ENCODE data around the gene AJAP1. TPM values are rescaled to one million over a fixed set of nuclear protein-coding genes. Genes with fewer than 3 reads are reported as not detected.

The AJAP1 gene
- total RNA-seq, 1 experiment from 2014 or later = not detected

DNA sequence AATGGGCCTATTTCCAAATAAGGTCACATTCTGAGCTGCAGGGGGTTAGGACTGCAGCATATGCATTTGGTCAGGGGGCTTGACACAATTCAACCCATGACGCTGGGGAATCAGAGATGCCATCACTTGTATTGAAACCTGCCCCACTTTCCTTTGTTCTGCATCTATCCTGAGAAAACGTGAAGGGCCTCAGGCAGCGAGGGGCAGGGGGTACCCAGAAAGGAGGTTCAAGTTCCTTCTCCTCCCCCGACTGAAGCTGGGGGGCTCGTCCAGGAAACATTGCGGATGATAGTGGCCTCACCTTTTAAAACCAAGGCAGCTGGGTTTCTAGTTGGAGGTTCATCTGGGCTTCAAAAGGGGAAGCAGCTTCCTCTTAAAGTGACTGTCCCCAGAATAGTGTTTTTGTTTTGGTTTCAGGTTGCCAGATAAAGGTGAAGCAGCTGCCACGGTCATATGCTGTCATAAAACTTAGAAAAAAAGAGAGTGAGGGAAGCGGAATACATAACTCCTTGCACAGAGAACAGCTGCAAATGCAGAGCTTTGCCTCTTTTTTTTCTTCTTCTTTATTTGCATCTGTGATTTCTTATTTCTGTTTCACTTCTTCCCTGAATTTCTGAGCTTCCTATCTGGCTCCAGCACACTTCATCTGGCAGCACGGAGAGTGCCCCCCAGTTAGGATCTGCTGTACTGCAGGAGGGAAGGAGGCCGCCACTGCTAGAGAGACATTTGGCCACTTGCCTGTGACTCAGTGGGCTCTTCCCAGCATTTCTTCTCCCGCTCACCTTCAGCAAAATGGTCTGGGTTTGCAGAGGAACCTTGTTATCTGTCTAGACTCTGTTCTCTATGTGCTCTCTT lies 142.0 kb downstream of the AJAP1 start:
- Histone ChIP-seq H4K20me1 (ENCODE audit: insufficient read depth) (no peaks in the 10 kb centered on the region), H3F3A (ENCODE audit: insufficient read depth, low read depth) (no peaks in the 10 kb centered on the region), H3K27ac (no peak overlapping the region), H3K4me3 (no peak overlapping the region), H3K4me2 (no peak overlapping the region), H3K36me3 (ENCODE audit: low read depth) (no peaks in the 10 kb centered on the region), H3K9me2 (ENCODE audit: insufficient read depth) (no peaks in the 10 kb centered on the region), H3K4me1 (replicated peaks; ENCODE audit: insufficient read depth) (no peaks in the 10 kb centered on the region), H3K79me2 (ENCODE audit: low read depth) (no peaks in the 10 kb centered on the region), H3K9me3 (ENCODE audit: insufficient read depth, low read depth) (no peaks in the 10 kb centered on the region), H3K27me3 (ENCODE audit: insufficient read depth, low read depth) (peaks cover 5% of the 10 kb centered on the region; the same call in 1 of the 2 replicates), H2AFZ (no peak overlapping the region)
- DNase-seq = no peak
- no TSS peak for BruUV-seq (replicated peaks)
- POLR2A ChIA-PET (ENCODE audit: unreplicated experiment) = no interaction called here
- TF ChIP-seq, protein P1, sequence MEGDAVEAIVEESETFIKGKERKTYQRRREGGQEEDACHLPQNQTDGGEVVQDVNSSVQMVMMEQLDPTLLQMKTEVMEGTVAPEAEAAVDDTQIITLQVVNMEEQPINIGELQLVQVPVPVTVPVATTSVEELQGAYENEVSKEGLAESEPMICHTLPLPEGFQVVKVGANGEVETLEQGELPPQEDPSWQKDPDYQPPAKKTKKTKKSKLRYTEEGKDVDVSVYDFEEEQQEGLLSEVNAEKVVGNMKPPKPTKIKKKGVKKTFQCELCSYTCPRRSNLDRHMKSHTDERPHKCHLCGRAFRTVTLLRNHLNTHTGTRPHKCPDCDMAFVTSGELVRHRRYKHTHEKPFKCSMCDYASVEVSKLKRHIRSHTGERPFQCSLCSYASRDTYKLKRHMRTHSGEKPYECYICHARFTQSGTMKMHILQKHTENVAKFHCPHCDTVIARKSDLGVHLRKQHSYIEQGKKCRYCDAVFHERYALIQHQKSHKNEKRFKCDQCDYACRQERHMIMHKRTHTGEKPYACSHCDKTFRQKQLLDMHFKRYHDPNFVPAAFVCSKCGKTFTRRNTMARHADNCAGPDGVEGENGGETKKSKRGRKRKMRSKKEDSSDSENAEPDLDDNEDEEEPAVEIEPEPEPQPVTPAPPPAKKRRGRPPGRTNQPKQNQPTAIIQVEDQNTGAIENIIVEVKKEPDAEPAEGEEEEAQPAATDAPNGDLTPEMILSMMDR (conservative IDR thresholded peaks at IDR 0.05) = no peak
- no peak for TF ChIP-seq EZH2 (IDR thresholded peaks at IDR 0.05; ENCODE audit: low read depth)
- intact Hi-C loops (cut with micrococcal nuclease; ENCODE audit: unreplicated experiment) = no loop called here
- CTCF ChIA-PET = no interaction called here

DNA sequence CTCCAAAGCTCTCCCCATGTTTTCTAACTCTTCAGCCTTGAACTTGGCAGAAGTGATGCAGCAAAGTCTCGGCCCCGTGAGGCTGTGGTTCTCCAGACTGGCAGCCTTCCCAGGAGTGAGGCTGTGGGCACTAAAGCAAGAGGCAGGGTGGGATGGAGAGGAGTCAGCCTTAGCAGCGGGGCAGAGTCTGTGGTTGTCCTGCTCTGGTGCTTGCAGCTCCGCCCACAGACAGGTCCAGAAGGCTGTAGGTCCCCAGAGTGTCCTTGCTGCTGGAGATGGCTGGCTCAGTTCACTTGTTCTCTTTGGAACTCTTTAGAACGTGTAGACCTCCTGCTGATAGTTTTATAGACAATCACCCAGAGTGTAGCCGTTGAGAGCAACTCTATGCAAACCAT lies 142.6 kb downstream of the AJAP1 start:
- POLR2A ChIA-PET (ENCODE audit: unreplicated experiment) = no interaction called here
- no peak overlapping the region for H3K4me3 ChIP-seq
- H3K9me2 ChIP-seq (ENCODE audit: insufficient read depth) = no peaks in the 10 kb centered on the region
- no peaks in the 10 kb centered on the region for H3K79me2 ChIP-seq (ENCODE audit: low read depth)
- no peak overlapping the region for H3K27ac ChIP-seq
- no peak overlapping the region for H2AFZ ChIP-seq
- H3K36me3 ChIP-seq (ENCODE audit: low read depth) = no peaks in the 10 kb centered on the region
- no peaks in the 10 kb centered on the region for H3F3A ChIP-seq (ENCODE audit: insufficient read depth, low read depth)
- intact Hi-C loops (cut with micrococcal nuclease; ENCODE audit: unreplicated experiment) = no loop called here
- TF ChIP-seq, protein P1 (conservative IDR thresholded peaks at IDR 0.05) = no peak
- TF ChIP-seq EZH2 (IDR thresholded peaks at IDR 0.05; ENCODE audit: low read depth) = no peak
- no TSS peak for BruUV-seq (replicated peaks)
- H3K27me3 ChIP-seq (ENCODE audit: insufficient read depth, low read depth) = peaks cover 5% of the 10 kb centered on the region; the same call in 1 of the 2 replicates
- DNase-seq = no peak
- no peaks in the 10 kb centered on the region for H3K9me3 ChIP-seq (ENCODE audit: insufficient read depth, low read depth)
- H3K4me2 ChIP-seq = no peak overlapping the region
- CTCF ChIA-PET = no interaction called here
- H4K20me1 ChIP-seq (ENCODE audit: insufficient read depth) = no peaks in the 10 kb centered on the region
- H3K4me1 ChIP-seq (replicated peaks; ENCODE audit: insufficient read depth) = no peaks in the 10 kb centered on the region

DNA sequence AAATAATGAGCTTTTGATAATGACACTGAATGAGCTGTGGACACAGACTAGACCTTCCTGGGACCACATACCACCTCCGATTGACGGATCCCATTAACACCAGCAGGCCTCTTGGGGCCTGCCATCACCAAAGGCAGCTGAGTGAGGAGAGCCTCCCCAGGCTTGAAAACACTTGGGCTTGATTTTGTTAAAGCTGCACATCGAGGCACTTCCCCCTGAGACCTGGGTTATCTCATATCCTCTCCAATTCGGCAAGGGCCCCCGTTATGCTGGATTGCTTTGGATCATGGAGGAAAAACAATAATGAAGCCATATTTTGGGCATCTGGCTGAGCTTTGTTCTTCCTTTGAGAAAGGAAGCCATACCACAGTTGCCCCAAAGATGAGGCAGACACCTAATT lies 143.0 kb downstream of the AJAP1 start:
- Histone ChIP-seq H3K36me3 (ENCODE audit: low read depth) (no peaks in the 10 kb centered on the region), H3F3A (ENCODE audit: insufficient read depth, low read depth) (no peaks in the 10 kb centered on the region), H3K4me2 (no peak overlapping the region), H3K79me2 (ENCODE audit: low read depth) (no peaks in the 10 kb centered on the region), H3K4me3 (no peak overlapping the region), H3K4me1 (replicated peaks; ENCODE audit: insufficient read depth) (no peaks in the 10 kb centered on the region), H3K27ac (no peak overlapping the region), H4K20me1 (ENCODE audit: insufficient read depth) (no peaks in the 10 kb centered on the region), H3K9me3 (ENCODE audit: insufficient read depth, low read depth) (no peaks in the 10 kb centered on the region), H2AFZ (no peak overlapping the region), H3K27me3 (ENCODE audit: insufficient read depth, low read depth) (peaks cover 5% of the 10 kb centered on the region; the same call in 1 of the 2 replicates), H3K9me2 (ENCODE audit: insufficient read depth) (no peaks in the 10 kb centered on the region)
- no peak for DNase-seq
- intact Hi-C loops (cut with micrococcal nuclease; ENCODE audit: unreplicated experiment) = no loop called here
- no TSS peak for BruUV-seq (replicated peaks)
- TF ChIP-seq, protein P1 (conservative IDR thresholded peaks at IDR 0.05) = no peak
- TF ChIP-seq EZH2 (IDR thresholded peaks at IDR 0.05; ENCODE audit: low read depth) = no peak
- ChIA-PET POLR2A (ENCODE audit: unreplicated experiment) (no interaction called here), CTCF (no interaction called here)
